ENCODE results near the gene MYOM1.

DNA sequence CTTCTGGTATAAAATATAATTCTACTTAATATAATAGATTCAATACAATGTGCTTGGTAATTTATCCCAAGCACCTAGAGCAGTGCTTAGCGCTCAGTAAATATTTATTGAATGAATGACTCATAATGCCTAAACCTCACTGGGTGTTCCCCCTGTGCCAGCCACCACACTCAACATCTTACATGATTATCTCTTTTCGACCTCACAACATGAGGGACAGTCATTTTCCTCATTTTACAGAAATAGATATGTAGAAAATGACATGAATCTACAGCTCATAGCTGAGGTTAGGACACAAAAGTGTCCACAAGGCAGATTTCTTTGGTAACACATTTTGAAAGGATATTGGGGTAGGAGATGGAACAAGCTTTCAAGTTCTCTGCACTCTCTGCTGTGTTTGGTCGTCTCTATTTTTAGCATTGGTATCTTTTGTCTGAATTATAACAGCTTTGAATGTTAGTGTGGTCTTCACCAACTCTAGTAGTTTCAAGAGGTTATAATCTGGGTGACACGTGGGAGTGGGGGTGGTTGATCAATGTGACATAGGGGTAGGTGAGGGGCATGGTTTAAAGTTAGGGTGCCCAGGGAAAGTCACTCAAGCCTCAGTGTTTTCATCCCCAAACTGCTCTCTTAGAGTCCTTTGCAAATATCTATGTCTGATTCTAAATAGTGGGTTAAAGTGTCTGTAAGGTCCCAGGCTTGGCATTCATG is 9.8 kb downstream of the MYOM1 start:
- TF ChIP-seq POLR2AphosphoS5 (IDR thresholded peaks at IDR 0.05; ENCODE audit: borderline replicate concordance, low read depth, low read length): no peak
- TF ChIP-seq EZH2 (IDR thresholded peaks at IDR 0.05): no peak

Measured in SK-N-MC (cell line).